HG02678 (cell line): ENCODE results near the gene DPPA2.
"Not testable (repeated sequence)": the region's sequence is repeated elsewhere in the genome, so short reads cannot be mapped to it uniquely, and the experiment has no call there.

Source experiments
- ATAC-seq: cut with Tn5 transposase; IDR thresholded peaks from one replicate; pipeline ENCODE4 v1.9.1; 2021; ENCODE audit warnings: mild to moderate bottlenecking, moderate library complexity; ENCODE audit not compliant: unreplicated experiment

The DPPA2 gene, protein sequence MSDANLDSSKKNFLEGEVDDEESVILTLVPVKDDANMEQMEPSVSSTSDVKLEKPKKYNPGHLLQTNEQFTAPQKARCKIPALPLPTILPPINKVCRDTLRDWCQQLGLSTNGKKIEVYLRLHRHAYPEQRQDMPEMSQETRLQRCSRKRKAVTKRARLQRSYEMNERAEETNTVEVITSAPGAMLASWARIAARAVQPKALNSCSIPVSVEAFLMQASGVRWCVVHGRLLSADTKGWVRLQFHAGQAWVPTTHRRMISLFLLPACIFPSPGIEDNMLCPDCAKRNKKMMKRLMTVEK

DNA sequence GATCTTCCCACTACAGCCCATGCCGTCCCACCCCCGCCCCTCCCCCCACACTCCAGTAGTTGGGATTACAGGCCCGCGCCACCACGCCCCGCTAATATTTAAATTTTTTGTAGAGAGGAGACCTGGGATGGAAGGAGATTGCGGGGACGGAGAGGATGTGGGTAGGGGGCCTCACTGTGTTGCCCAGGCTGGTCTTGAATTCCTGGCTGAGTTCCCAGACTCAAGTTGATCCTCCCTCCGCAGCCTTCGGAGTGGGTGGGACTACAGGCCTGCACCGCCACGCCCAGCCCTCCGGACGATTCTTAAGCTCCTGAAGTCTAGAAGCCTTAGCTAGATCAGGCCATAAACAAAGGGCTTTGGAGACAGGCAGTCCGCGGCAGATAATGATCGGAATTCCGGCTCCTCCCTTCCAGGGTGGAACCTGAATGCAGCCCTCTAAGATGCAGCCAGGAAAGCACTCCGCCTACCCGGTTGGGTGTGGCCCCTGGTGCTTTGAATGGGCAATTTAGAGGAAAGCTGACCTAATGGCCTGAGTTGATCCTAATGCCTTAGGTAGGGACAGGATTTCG, at the start of gene DPPA2:
DPPA2 (minus strand) TSS at position 356 of the 569 bp plus-strand sequence. CDS start 1,975 bp downstream, outside the sequence.
- no peak for ATAC-seq

DNA sequence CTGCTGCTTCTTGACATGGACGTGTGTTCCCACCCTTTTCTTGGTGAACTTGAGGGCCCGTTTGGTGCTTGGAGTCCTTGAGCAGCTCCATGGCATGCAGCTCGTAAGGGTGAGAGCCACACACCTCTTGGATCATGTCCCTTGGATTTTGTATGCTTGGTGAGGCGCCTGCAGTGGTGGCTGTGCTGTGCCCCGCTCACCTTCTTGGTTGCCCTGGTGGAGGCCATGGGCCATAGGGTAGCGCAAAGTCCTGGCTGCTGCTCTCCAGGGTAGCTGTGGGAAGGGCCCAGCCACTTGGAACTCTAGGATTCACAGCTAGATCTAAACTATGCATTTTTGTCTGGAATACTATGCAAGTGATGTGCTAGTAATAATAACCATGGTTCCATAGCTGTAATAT, 47.8 kb upstream of the DPPA2 start:
- no peak for ATAC-seq

DNA sequence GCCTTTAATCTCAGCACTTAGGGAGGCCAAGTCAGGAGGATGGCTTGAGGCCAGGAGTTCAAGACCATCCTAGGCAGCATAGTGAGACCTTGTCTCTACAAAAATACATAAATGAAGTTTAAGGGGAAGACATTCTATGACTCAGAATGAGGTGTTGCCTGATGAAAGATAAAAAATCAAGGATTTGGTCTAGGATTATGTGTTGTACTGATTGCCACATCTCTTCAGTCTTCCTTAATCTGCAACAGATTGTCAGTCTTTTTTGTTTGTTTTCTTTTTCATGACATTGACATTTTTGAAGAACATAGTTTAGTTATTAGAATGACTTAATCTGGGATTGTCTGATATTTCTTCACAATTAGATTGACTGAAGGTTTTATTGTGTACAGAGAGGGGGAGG, 47.3 kb upstream of the DPPA2 start:
- ATAC-seq = no peak

DNA sequence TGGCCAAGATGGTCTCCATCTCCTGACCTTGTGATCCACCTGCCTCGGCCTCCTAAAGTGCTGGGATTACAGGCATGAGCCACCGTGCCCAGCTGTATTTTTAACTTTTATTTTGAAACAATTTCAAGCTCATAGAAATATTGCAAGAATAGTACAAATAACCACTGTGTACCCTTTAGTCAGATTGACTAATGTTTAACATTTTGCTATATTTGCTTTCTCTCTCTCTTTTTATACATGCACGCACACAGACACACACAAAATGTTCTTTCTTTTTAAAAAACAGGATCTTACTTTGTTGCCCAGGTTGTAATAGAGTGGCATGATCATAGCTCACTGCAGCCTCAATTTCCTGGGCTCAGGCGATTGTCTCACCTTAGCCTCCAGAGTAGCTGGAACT, 46.5 kb upstream of the DPPA2 start:
- no peak for ATAC-seq

DNA sequence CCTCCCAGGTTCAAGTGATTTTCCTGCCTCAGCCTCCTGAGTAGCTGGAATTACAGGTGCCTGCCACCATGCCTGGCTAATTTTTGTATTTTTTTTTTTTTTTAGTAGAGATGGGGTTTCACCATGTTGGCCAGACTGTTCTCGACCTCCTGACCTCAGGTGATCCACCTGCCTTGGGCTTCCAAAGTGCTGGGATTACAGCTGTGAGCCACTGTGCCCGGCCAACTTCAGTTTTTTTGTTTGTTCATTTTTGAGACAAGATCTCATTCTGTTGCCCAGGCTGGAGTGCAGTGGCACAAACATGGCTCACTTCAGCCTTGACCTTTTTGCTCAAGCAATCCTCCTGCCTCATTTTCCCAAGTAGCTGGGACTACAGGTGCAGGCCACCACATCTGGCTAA, 42.5 kb upstream of the DPPA2 start:
- not testable (repeated sequence) for ATAC-seq

DNA sequence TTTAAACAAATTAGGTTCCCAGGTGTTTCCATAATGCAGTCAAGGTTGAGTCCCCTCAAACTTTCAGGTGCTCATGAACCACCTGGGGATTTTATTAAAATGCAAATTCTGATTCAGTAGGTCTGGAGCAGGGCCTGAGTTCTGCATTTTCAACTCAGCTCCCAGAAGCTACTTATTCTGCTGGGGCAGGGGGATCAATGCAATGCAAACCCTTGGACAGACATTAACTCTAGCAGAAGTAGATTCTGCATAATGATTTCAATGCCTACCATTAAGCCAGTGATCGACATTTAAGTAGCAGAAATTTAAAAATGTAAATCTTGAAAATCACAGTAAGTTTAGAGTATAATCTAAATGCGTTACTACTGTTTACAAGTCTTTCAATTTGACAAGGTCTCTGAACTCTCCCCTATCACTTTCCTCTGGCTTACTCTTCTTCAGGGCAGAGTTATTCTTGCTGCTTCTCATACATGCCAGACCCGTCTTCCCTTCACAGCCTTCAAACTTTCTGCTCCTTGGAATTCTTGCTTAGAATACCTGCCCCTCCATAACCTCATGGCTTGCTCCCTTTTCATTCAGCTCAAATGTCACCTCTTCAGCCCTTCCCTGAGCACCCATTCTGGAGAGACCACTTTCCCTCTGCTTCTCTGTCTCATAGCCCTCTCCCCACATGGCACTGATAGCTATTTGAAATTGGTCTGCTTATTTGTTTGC, 40.3 kb upstream of the DPPA2 start:
- no peak for ATAC-seq

DNA sequence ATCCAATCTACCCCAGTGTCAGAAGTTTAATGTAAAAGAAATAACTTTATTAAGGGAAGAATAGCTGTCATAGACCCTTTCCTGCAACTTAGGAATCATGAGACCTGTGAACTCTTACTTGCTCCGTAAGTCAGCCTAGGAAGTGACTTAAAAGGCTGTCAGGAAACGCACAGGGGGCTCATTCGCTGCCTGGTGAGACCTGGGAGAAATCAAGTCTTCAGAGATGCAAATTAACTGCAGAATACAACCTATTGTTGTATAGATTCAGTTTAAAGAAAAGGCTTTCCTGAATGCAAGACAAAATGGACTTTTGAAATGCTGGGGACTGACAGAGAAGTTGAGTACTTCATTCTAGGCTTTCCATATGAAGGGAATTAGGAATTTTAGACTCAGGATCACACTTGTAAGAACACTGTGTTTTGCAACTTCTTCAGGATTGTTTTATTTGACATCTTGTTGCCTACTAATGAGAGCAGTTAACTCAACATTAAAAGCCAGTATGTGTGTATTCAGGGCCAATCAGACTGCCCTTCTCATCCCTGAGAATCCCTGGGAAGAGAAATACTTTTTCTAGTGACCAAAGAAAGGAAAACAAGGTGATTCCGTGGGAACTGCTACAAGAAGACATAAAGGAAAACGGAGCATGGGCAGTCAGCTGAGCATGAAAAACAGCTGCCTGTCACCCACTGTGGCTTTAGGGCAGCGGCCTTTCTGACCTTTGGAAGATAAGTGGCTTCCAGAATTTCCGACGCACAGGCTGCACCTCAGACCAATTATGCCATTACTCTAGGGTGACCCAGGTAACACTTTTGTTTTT, 39.5 kb upstream of the DPPA2 start:
- ATAC-seq = no peak

DNA sequence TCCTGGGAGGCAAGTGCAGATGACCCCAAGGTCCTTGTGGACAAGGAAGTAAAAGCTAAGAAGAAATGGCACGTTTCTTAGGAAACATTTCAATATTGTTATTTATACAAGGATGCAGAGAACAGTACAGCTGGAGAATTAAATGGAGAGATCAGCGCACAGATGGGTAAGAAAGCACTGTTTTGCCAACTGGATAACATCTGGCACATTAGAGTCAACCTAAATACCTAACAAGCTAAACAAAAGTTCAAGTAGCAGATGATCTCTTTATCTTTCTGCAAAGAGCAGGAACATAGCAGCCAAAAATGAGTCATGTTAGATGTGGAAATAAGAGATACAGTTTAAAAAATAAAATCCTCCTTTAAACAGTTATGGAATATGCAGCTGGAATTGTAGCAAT, 36.7 kb upstream of the DPPA2 start:
- no peak for ATAC-seq

DNA sequence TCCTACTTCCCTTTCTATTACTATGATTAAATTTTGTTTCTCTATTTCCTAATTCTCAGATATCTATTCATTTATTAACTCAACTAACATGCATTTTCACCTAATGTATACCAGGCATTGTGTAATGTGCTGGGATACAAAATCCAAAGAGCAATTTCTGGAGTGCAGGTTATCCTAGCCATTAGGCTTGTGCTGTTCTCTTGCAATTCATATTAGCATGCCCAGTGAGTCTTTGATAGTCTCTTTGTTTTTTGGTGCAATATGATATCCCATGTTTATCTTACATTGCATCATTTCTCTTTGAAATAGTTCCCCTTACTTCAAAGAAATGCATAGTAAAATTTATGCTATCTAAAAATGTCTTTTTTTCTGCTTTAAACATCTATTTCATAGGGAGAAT, 34.9 kb upstream of the DPPA2 start:
- no peak for ATAC-seq

DNA sequence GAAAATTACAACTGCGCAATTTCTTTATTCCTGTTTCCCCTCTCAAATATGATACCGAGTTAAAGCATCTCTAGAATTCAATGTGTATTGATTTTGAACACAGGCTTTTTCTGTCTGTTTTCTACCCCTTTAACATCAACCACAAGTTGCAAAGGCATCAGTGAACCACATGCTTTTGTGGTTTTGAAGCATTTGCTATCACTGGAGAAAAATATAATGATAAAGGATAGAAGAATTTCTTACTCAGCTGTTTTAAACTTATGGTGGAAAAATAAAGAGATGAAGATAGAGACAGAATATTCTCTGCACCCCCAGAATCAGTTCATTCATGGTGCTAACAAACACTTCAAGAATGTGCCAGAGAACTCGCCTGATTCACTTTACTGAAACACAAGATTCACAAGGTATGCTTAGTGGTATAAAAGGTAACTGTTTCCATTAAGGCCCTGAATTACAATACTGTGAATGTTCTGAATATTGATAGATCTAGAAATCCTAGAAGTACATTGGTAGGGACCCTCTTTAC, 30.5 kb upstream of the DPPA2 start:
- no peak for ATAC-seq

DNA sequence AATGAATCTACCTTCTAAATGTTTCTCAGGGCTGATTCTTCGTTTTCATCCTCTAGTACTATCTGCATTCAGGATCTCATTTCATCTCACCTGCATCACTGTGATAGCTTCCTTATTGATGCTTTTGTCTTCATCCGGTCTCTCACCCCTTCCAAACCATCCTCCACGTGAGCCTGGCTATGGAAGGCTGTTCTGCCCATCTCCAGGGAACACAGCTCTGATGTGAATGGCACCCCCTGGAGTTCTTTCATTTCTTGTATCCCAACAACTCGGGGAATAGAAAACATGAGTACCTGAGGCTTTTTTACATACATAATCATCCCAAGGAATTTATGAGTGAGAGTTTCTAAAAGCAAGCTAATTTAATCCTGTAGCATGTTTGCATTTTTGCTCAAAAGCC, 29.8 kb upstream of the DPPA2 start:
- no peak for ATAC-seq

DNA sequence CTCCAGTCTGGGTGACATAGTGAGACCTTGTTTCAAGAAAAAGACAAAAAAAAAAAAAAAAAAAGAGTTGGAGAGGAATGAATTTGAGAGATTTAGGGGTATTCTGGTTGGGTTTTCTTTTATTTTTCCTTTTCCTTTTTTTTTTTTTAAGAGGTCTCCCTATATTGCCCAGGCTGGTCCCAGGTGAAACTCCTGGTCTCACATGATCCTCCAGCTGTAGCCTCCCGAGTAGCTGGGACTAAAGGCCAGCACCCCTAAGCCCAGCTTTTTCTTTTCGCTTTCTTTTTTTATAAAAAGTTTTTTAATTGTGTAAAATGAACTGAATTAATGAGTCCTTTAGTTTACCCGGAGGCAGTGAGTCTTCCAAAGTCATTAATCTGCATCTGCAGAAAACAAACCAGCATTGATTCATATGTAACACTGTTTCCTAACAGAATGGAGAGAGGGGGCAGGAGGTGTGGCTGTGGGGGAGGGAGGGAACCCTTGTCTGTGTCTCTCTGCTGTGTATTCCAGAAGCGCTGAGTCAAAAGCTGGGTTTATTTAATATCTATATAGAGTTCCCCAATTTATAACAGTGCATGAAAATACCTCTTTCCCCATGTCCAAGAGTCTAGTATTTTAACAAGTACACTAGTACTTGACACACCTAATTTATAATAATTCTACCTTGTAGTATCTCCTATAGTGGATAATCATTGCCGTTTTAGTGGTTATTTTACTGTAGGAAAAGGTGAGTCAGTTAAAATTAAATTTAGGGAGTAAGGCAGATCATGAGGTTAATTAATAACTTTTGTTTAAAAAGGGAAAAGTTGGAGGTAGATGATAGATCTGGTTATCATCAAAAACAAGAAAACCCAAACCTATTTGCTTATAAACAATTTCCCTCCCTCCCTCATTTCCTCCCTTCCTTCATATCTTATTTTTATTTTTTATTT, 23.7 kb upstream of the DPPA2 start:
- ATAC-seq = no peak

DNA sequence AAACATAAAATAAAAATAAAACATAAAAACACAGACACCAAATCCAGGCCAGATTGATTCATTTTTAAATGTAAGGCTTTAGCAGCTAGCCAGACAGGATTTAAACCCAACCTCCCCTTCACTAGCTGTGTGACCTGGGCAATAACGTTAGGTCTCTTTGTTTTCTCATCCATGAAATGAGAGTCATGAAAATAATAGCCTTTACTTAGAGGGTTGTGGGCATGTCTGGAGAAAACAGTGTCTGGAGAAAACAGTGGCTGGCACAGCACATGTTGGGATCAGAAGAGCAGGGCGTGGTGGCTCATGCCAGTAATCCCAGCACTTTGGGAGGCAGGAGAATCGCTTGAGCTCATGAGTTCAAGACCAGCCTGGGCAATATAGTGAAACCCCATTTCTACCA, 22.9 kb upstream of the DPPA2 start:
- no peak for ATAC-seq

DNA sequence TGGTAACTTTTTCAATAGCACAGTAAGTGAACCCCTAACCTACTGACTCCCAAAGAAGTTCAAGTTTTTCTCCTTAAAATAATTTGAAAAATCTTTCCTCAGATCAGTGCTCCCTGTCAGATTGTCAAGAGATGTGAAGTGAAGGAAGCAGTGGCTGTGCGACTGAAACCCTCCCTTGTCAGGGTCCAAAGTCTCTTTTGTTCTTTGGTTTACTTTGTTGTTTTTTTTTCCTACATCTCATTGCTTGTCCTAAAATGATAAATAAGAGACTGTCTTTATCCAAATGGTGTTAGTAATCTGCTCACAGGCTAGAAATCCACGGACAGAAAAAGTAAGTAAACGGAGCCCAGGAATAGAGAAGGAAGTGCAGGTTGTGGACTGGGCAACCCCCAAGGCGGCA, 22.0 kb upstream of the DPPA2 start:
- ATAC-seq = no peak

DNA sequence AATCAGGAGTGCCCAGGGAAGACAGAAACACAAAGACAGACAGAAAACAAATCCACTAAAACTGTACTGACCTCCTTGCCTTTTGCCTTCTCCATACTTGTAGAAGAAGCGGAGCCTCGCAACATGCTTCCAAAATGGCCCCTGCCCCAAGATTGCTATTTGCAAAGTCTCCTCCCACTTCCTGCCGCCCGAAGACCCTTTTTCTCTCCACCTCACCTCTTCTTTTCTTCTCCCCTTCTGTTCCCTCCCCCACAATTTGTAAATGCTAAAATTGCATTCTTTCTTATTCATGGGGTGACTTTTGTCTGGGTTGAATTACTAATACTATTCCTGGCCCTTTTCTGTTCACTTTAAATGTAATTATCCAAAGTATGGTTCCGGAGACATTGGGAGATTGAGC, 21.1 kb upstream of the DPPA2 start, which contains the start of gene DPPA4:
DPPA4 (minus strand) TSS at position 154 of the 400 bp plus-strand sequence; CDS start at position 125, 29 bp downstream.
- no peak for ATAC-seq

DNA sequence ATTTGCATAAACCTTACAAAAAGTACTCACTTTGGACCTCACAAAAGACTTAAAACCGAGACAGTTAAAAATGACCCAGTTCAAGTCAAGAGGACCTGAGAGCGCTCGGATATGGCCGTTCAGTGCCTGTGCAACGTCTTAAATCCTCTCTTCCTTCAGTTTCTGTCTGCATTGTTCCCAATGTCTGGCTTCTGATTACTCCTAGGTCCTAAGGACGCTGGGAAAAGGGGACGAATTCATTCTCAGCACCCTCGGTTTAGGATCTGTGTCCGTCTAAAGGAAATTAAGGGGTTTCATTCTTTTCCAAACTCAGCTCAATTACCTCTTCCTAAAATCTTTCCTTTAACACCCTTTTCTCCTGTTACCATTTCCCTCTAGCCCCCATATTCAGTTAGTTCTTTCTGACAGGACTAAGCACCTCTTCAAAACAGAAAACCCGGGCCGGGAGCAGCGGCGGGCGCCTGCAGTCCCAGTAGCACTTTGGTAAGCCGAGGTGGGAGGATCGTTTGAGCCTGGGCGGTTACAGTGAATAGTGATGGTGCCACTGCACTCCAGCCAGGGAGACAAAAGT, 20.1 kb upstream of the DPPA2 start:
- no peak for ATAC-seq

DNA sequence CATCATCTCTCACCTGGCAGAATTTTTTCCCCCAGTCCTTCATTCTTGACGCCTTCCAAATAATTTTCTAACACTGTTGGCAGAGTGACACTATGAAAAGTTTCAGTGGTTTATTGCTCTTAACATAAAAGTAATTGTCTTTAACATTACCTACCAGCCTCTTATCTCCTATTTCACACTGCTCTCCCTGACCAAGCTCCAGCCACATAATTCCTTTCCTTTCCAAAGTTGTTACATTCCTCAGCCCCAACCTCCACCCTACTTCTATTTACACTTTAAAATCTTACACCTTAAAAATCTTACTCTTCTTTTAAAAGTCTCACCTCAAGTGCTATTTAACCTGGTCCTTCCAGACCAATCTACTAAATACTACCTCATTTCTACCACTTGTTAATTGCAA, 18.3 kb upstream of the DPPA2 start:
- ATAC-seq = no peak

DNA sequence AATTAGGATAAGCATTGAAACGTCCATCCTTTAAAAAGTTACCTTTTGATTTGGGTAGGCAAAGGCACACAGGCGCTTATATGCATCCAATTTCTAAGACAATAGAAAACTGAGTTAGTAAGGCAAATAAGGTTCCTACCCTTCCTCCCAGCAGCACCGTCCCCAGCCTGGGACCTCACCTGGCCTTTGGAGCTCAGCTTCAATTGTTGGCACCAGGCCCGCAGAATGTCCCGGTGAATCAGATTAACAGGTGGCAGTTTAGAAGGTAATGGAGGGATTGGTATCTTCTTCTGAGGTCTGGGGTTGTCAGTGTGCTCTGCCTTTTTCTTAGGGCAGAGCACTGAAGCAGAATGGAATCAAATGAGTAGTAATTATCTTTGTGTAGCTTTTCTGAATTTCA, 15.4 kb upstream of the DPPA2 start:
- no peak for ATAC-seq

DNA sequence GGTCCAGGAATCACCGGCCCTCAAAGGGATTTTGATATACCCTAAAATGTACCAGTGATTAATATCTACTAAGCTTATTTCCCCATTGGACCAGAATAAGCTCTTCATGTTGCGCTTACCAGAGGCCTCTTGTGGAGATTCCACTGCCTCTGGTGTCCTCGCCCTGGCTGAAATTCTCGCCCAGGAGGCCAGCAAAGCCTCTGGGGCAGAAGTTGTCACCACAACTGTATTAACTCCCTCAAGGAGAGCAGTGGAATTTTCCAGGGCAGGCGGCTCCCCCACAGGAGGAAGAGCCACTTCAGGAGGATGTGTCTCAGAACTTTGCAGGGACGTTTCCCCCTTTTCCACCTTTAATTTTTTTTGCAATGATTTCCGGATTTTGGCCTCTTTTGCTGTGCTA, 14.1 kb upstream of the DPPA2 start:
- no peak for ATAC-seq

DNA sequence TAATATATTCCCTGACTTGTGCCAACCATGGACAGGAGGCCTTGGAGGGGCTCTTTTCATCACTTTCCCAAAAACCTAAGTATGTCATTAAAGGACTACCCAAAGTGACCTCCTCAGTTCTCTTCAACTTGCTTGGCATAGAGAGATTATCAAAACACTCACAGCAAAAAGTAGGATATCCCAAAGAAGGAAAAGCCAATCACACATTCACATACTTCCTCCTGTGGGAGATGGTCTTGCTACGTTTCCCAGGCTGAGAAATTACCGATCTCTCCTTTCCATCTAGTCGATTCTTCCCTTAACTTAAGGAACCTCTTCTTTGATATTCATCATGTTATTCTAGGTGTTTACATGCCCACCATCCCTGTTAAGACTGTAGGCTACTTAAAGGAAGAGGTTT, 11.9 kb upstream of the DPPA2 start:
- no peak for ATAC-seq
